ENCODE data around the gene USF1.

DNA sequence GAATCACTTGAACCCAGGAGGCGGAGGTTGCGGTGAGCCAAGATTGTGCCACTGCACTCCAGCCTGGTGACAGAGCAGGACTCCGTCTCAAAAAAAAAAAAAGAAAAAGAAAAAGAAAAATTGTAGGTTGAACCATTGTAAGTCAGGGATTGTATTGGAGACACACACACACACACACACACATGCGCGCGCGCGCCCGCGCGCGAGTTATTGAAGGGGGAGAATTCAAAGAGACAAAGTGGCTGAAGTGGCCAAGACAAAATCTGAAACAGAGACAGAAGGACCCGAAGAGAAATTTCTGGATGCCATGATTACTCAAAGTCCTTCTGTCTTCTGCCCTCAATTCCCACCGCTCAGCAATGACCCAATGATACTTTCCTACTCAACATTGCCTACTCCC, 48.7 kb upstream of the USF1 start:
- TF ChIP-seq, protein P1, sequence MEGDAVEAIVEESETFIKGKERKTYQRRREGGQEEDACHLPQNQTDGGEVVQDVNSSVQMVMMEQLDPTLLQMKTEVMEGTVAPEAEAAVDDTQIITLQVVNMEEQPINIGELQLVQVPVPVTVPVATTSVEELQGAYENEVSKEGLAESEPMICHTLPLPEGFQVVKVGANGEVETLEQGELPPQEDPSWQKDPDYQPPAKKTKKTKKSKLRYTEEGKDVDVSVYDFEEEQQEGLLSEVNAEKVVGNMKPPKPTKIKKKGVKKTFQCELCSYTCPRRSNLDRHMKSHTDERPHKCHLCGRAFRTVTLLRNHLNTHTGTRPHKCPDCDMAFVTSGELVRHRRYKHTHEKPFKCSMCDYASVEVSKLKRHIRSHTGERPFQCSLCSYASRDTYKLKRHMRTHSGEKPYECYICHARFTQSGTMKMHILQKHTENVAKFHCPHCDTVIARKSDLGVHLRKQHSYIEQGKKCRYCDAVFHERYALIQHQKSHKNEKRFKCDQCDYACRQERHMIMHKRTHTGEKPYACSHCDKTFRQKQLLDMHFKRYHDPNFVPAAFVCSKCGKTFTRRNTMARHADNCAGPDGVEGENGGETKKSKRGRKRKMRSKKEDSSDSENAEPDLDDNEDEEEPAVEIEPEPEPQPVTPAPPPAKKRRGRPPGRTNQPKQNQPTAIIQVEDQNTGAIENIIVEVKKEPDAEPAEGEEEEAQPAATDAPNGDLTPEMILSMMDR (conservative IDR thresholded peaks at IDR 0.05; ENCODE audit: low read length) = no peak
- TF ChIP-seq EZH2phosphoT487 (IDR thresholded peaks at IDR 0.05; ENCODE audit: borderline replicate concordance) = no peak

Data from Loucy (cell line).